Glomerular visceral epithelial cell (primary cell): Measurements from ENCODE around the gene PTTG2.

Experiments
- DNase-seq: peaks from one replicate; pipeline ENCODE4 v3.0.0-alpha.2; 2016; ENCODE audit errors: extremely low spot score

PTTG2 gene

DNA sequence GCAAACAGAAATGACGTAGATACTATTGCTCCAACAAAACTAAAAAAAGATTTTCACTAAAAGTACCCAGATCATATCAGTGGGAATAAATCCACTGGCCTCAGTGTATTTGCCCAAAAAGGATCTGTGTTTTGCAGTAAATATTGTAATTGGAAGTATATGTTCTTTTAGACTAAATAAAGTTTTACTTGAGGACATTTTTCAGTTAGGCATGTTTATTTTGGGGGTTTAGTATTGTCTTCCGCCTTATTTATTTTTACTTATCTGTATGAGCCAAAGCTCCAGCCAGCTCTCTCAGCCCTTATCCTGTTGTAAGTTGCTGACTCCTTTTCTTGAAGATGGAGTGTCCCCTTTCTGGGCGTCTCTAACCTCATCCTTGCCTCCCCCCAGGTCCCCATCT, 49.8 kb downstream of the PTTG2 start:
- no peak for DNase-seq
